Ishikawa (cell line): ENCODE data around the gene PRRT3.

Experiments used
- CEBPB ChIP-seq: IDR thresholded peaks from 2 replicates; pipeline ENCODE4 v1.6.1; 2012
- CREB1 ChIP-seq: IDR thresholded peaks from 2 replicates; pipeline ENCODE4 v1.6.1; 2012; ENCODE audit warnings: low read depth
- EGR1 ChIP-seq: IDR thresholded peaks from 2 replicates; pipeline ENCODE4 v1.6.1; 2012
- EP300 ChIP-seq: IDR thresholded peaks from 2 replicates; pipeline ENCODE4 v1.6.1; 2012; ENCODE audit warnings: borderline replicate concordance
- FOXM1 ChIP-seq: IDR thresholded peaks from 2 replicates; pipeline ENCODE4 v1.6.1; 2012; ENCODE audit warnings: low read depth, borderline replicate concordance
- NFIC ChIP-seq: IDR thresholded peaks from 2 replicates; pipeline ENCODE4 v1.6.1; 2012
- RAD21 ChIP-seq: IDR thresholded peaks from 2 replicates; pipeline ENCODE4 v1.6.1; 2012; ENCODE audit warnings: low read depth
- TAF1 ChIP-seq: IDR thresholded peaks from 2 replicates; pipeline ENCODE4 v1.6.1; 2012; ENCODE audit warnings: low read depth, mild to moderate bottlenecking
- TCF12 ChIP-seq: IDR thresholded peaks from 2 replicates; pipeline ENCODE4 v1.6.1; 2012; ENCODE audit warnings: low read depth
- TEAD4 ChIP-seq: IDR thresholded peaks from 2 replicates; pipeline ENCODE4 v1.6.1; 2012
- YY1 ChIP-seq: IDR thresholded peaks from 2 replicates; pipeline ENCODE4 v1.6.1; 2012; ENCODE audit warnings: low read depth
- ZBTB7A ChIP-seq: IDR thresholded peaks from 2 replicates; pipeline ENCODE4 v1.6.1; 2012; ENCODE audit warnings: low read depth
- TF ChIP-seq, protein P1 (sequence below): IDR thresholded peaks from 2 replicates; pipeline ENCODE4 v1.6.1; 2012
- TF ChIP-seq, protein P2 (sequence below): IDR thresholded peaks from 2 replicates; pipeline ENCODE4 v1.6.1; 2012; ENCODE audit warnings: low read depth, mild to moderate bottlenecking
- TF ChIP-seq, protein P3 (sequence below): IDR thresholded peaks from 2 replicates; pipeline ENCODE4 v1.6.1; 2012

The PRRT3 gene

DNA sequence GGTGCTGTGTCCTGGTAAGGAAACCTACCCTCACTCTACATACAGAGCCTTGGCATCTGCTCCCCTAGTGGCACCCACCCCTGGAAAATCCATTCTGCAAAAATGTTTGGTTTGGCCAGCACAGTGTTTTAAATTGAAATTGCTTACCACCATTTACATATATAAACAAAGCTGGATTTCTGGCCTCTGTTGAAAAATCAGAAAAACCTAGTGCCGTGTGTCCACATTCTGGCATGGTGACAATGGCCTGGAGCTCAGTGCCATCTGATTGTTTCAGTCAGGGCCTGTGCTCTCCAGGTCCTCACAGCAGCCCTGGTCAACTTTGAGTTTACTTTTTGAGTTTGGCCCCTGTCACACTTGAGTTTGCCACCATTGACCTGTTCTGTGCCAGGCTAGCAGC is 38.2 kb downstream of the PRRT3 start:
- TF ChIP-seq EP300: no peak
- TF ChIP-seq TAF1: no peak

DNA sequence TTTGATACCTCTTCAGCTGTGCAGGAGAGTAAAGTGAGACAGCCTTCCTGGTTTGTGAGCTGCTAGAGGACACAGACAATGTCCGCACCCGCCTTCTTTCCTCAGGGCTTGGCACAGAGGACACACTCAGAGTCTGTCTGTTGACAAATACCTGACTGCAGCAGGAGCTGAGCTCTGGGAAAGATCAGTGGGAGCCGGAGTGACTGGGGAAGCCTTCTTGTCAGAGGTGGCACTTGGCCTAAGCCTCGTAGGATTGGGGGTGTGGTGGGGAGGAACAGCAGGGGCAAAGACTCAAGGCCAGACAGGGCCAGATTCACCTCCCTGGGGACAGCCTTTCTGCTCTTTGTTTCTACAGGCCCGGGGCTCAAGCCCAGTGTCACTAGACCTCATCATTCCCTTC is 38.6 kb downstream of the PRRT3 start:
- TF ChIP-seq ZBTB7A: no peak
- no peak for TF ChIP-seq EP300
- TF ChIP-seq CREB1: no peak
- TF ChIP-seq CEBPB: no peak
- TF ChIP-seq, protein P1, sequence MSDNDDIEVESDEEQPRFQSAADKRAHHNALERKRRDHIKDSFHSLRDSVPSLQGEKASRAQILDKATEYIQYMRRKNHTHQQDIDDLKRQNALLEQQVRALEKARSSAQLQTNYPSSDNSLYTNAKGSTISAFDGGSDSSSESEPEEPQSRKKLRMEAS: no peak
- TF ChIP-seq, protein P2, sequence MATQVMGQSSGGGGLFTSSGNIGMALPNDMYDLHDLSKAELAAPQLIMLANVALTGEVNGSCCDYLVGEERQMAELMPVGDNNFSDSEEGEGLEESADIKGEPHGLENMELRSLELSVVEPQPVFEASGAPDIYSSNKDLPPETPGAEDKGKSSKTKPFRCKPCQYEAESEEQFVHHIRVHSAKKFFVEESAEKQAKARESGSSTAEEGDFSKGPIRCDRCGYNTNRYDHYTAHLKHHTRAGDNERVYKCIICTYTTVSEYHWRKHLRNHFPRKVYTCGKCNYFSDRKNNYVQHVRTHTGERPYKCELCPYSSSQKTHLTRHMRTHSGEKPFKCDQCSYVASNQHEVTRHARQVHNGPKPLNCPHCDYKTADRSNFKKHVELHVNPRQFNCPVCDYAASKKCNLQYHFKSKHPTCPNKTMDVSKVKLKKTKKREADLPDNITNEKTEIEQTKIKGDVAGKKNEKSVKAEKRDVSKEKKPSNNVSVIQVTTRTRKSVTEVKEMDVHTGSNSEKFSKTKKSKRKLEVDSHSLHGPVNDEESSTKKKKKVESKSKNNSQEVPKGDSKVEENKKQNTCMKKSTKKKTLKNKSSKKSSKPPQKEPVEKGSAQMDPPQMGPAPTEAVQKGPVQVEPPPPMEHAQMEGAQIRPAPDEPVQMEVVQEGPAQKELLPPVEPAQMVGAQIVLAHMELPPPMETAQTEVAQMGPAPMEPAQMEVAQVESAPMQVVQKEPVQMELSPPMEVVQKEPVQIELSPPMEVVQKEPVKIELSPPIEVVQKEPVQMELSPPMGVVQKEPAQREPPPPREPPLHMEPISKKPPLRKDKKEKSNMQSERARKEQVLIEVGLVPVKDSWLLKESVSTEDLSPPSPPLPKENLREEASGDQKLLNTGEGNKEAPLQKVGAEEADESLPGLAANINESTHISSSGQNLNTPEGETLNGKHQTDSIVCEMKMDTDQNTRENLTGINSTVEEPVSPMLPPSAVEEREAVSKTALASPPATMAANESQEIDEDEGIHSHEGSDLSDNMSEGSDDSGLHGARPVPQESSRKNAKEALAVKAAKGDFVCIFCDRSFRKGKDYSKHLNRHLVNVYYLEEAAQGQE: no peak
- TF ChIP-seq EGR1: no peak
- no peak for TF ChIP-seq TAF1
- TF ChIP-seq, protein P3, sequence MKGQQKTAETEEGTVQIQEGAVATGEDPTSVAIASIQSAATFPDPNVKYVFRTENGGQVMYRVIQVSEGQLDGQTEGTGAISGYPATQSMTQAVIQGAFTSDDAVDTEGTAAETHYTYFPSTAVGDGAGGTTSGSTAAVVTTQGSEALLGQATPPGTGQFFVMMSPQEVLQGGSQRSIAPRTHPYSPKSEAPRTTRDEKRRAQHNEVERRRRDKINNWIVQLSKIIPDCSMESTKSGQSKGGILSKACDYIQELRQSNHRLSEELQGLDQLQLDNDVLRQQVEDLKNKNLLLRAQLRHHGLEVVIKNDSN: no peak
- TF ChIP-seq RAD21: no peak

DNA sequence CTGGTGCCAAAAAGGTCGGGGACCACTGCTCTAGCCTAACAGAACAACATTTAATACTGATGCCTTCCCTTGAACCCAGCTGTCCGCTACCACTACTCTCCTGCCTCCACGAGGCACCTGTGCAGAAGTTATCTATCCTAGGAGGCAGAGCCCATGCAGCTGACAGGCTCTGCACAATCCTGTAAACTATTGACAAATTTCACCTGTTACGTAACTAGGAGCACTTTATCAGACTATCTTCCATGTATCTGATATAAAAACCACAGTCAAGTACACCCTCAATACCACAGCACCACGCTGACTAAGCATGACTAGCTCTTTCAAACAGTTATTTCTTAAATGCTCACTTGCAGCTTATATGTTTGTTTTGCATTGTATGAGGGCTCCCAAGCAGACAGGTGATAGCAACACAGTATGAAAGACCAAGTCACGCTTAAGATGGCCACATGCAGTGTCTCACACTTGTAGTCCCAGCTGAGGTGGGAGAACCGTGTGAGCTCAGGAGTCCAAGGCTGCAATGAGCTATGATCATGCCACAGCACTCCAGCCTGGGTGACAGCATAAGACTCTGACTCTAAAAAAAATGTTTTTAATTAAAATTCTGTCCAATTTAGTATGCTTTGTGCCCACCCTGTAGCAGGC is 39.8 kb downstream of the PRRT3 start:
- TF ChIP-seq EGR1: no peak
- TF ChIP-seq CEBPB: no peak
- TF ChIP-seq FOXM1: no peak
- TF ChIP-seq TCF12: no peak
- no peak for TF ChIP-seq EP300
- TF ChIP-seq, protein P1: no peak

DNA sequence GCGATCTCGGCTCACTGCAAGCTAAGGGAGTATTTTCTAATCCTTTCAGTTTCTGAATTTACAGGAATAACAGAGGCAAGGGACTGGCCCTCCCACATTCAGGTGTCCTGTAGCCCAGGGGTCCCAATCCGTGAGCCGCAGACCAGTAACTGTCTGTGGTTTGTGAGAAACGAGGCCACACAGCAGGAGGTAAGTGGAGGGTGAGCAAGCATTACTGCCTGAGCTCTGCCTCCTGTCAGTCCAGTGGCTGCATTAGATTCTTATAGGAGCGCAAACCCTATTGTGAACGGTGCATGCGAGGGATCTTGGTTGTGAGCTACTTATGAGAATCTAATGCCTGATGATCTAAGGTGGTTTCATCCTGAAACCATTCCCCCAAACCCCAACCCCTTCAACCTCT is 40.3 kb downstream of the PRRT3 start:
- TF ChIP-seq EP300 (no peak), TEAD4 (no peak), TCF12 (no peak), EGR1 (no peak), TAF1 (no peak), ZBTB7A (no peak), YY1 (no peak)
- TF ChIP-seq, protein P1: no peak

DNA sequence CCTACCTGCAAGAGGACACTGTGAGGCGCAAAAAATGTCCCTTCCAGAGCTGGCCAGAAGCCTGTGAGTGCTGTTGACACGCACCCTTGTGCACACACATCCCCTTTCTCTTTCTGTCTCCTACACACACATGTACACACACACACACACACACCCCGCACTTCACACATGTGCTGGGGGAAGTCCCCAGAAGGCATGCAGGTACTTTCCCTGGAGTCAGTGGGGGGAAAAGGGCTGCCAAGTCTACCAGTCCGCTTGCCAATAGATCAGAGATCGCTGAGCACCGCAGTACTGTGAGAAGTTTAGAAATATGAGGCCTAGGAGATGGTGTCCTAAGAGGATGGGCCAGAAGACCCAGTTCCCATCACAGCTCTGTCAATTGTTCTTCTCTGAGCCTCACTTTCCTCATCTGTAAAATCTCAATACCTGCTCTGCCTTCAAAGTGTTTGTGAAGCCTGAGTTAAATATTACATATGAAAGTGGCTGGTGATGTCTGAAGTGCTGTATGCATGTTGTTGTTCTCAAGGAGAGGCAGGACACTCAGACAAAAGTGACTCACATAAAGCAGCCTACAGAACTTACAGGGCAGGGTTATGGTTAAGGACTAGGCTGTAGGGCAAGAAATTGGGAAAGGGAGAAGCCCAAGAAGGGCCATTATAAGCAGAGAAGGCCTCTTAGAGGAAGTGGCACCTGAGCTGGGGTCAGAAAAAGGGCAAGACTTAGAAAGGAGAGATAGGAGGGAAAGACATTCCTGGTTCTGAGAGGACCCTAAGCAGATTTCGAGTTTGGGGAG is 42.8 kb downstream of the PRRT3 start:
- TF ChIP-seq YY1 (no peak), RAD21 (no peak), TEAD4 (no peak), ZBTB7A (no peak), FOXM1 (no peak), CEBPB (no peak), CREB1 (no peak), EP300 (no peak), TCF12 (no peak), EGR1 (no peak), TAF1 (no peak), NFIC (no peak)
- TF ChIP-seq, protein P2: no peak
- TF ChIP-seq, protein P1: no peak
- TF ChIP-seq, protein P3: no peak
